Transverse colon (tissue), 4 donors: Measurements from ENCODE around the gene CDPF1. TPM values are rescaled to one million over a fixed set of nuclear protein-coding genes. Genes with fewer than 3 reads are reported as not detected.
A peak's percentile ranks its signal among the peaks of the same experiment; 100 is the strongest.

Experiments
- DNase-seq: peaks from one replicate; pipeline ENCODE4 v3.0.0-alpha.2; 2019
- H3K27ac ChIP-seq, 4 donors: fragments of 200-600 bp; sonication (generic); 2 replicates each; pipeline ENCODE4 v1.5.1; 2016 to 2018; ENCODE audit warnings: inconsistent platforms in 4 of 4
- H3K27me3 ChIP-seq: fragments of 200-600 bp; sonication (generic); 2 replicates; pipeline ENCODE4 v1.5.1; 2017; ENCODE audit warnings: inconsistent platforms
- H3K36me3 ChIP-seq, 4 donors: fragments of 200-600 bp; sonication (generic); 2 replicates each; pipeline ENCODE4 v1.5.1; 2017 to 2019; ENCODE audit warnings: inconsistent platforms in 4 of 4
- H3K4me1 ChIP-seq, 4 donors: fragments of 200-600 bp; sonication (generic); 2 replicates each; pipeline ENCODE4 v1.5.1; 2017 to 2020; ENCODE audit warnings: inconsistent platforms in 4 of 4
- H3K4me3 ChIP-seq, 4 donors: fragments of 200-600 bp; sonication (generic); 1 replicate in 1 of 4; 2 replicates in 3 of 4; pipeline versions ENCODE4 v1.5.1 to v1.6.1; 2017 to 2019; ENCODE audit warnings: inconsistent platforms in 4 of 4
- H3K9me3 ChIP-seq, 2 donors: fragments of 200-600 bp; sonication (generic); 2 replicates each; pipeline ENCODE4 v1.5.1; 2017 to 2019; ENCODE audit warnings: inconsistent platforms in 2 of 2
- EP300 ChIP-seq: sonication (generic); formaldehyde crosslinking; IDR thresholded peaks from one replicate; pipeline ENCODE4 v1.6.1; 2017; ENCODE audit warnings: antibody characterized with exemption, low read depth
- POLR2A ChIP-seq: fragments of 450-650 bp; IDR thresholded peaks from one replicate; pipeline ENCODE4 v1.6.1; 2016; ENCODE audit warnings: antibody characterized with exemption, mild to moderate bottlenecking, moderate library complexity
- POLR2AphosphoS5 ChIP-seq, 3 donors: sonication (generic); formaldehyde crosslinking; IDR thresholded peaks; one replicate each; pipeline ENCODE4 v1.6.1; 2016; ENCODE audit warnings: antibody characterized with exemption in 3 of 3
- WGBS, 2 donors: methylation state at CpG; one replicate each; pipeline ENCODE4 v1.1.5; 2018; ENCODE audit warnings: low coverage in 1 of 2; 5-methylcytosine and 5-hydroxymethylcytosine counted together
- in situ Hi-C, 4 donors: fragments of 200-750 bp; cut with MboI; loops; one replicate each; pipeline versions ENCODE4 v1.15.0 to v1.15.1; 2017; ENCODE audit warnings: low sequenced_read_pairs in 3 of 4, low pct_ligation_motif_present in 1 of 4, low pct_unique_long_range_greater_than_20kb in 1 of 4
- intact Hi-C: fragments of 100-400 bp; cut with DNase I; formaldehyde crosslinking; loops from one replicate; pipeline ENCODE4 v1.15.1; 2023; ENCODE audit warnings: low total_unique reads
- total RNA-seq, 4 donors: library from RNA; depleted of rRNA; stranded (reverse); fragments of >200 nt; gene quantifications; one replicate each; pipeline ENCODE4 v1.1.0, GENCODE V29; 2016
- TF ChIP-seq, protein P1 (sequence below), 5 experiments: fragments of 200-600 bp in 3 of 5; fragments of 450-650 bp in 2 of 5; sonication (generic) in 3 of 5; IDR thresholded peaks; 1 replicate in 2 of 5; 2 replicates in 3 of 5; pipeline ENCODE4 v1.5.1; 2016 to 2017; ENCODE audit warnings: antibody characterized with exemption in 5 of 5, inconsistent platforms in 3 of 5, mild to moderate bottlenecking in 2 of 5, moderate library complexity in 1 of 5

The CDPF1 gene
- total RNA-seq, 4 donors from 2014 or later: 8.2 to 11.9 (median 9.0) TPM; not detected in 1

DNA sequence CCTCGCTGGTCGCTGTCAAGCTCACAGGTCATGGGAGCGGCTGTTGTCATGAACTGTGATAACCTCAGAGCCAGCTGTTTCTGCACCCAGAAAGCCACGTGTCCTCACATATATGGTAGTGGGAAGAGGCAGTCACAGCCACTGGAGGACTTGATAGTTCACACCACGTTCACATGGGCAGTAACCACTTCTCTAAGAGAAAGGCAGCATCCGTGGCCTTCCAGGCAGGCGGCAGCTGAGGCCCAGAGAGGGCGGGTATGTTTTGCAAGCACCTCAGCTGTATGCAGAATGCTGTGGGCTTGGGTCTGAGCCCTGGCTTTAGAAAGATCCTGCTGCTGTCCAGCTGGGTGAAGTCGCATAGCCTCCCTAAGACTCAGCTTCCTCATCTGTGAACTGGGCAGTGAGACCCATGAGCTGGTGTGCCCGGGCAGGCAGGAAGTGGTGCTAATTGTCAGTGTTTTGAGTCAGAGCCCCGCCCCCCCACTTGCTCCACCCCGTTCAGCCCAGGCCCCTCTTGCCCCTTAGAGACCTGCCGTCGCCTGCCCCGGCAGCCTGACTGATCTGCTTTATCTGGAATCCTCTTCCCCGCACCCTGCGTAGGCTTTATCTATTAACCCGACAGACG lies 31.0 kb upstream of the CDPF1 start:
- in situ Hi-C loops (no loop called here), intact Hi-C loops (no loop called here)
- peak overlapping the region in 1 of 4 donors; percentile 3 for H3K27ac ChIP-seq
- TF ChIP-seq POLR2A (no peak), EP300 (no peak), POLR2AphosphoS5 (IDR thresholded peaks at IDR 0.05) (no peak)
- TF ChIP-seq, protein P1, sequence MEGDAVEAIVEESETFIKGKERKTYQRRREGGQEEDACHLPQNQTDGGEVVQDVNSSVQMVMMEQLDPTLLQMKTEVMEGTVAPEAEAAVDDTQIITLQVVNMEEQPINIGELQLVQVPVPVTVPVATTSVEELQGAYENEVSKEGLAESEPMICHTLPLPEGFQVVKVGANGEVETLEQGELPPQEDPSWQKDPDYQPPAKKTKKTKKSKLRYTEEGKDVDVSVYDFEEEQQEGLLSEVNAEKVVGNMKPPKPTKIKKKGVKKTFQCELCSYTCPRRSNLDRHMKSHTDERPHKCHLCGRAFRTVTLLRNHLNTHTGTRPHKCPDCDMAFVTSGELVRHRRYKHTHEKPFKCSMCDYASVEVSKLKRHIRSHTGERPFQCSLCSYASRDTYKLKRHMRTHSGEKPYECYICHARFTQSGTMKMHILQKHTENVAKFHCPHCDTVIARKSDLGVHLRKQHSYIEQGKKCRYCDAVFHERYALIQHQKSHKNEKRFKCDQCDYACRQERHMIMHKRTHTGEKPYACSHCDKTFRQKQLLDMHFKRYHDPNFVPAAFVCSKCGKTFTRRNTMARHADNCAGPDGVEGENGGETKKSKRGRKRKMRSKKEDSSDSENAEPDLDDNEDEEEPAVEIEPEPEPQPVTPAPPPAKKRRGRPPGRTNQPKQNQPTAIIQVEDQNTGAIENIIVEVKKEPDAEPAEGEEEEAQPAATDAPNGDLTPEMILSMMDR (IDR thresholded peaks at IDR 0.05): no peak
- 79 to 95% methylated on average over 4 to 19 of the region's 19 CpGs for WGBS, 2 donors
- H3K4me3 ChIP-seq: no peak overlapping the region
- peaks cover 0 to 62% (median 28%) of the 10 kb centered on the region in 4 donors for H3K36me3 ChIP-seq
- H3K9me3 ChIP-seq: no peaks in the 10 kb centered on the region
- H3K4me1 ChIP-seq: no peaks in the 10 kb centered on the region
- peak; percentile 42 for DNase-seq
- H3K27me3 ChIP-seq: no peaks in the 10 kb centered on the region

DNA sequence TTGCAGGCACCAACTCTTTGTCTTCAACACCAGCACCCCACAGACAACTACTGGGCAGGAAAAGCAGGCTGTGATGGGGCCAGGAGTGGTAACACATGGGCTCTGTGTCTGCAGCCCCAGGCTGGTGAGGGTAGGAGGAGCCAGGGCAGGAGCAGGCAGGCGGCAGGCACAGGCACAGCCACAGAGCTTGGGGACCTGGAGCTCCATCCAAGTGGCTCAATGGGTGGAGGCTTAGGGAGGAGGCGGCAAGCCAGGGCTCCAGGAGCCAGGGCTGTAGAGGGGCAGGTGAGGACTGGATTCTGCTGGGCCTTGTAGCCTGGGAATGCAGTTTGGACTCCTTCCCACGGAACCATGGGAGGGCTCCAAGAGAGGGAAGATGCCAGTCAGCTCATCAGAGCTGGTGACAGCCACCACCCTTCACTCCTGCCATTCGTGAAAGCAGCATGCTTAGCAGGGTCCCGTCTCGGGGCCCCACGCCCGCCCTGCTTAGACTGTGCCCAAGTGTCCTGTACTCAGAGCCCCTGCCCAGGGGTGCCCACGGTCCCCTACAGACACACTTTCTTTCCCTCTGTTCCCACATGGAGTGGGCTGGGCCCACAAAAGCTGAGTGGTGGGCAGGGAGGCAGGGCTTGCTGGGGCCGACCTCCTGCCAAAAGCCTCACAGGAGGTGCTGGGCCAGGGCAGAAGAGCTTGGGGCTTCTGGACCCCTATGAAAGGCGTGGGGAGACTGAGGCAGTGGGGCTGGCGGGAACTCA lies 30.1 kb upstream of the CDPF1 start:
- Histone ChIP-seq H3K4me1 (no peaks in the 10 kb centered on the region), H3K36me3 (peaks cover 0 to 66% (median 28%) of the 10 kb centered on the region in 4 donors), H3K27me3 (no peaks in the 10 kb centered on the region), H3K9me3 (no peaks in the 10 kb centered on the region), H3K4me3 (no peak overlapping the region), H3K27ac (peak overlapping the region in 2 of 4 donors; percentile 8 to 25)
- DNase-seq: no peak
- TF ChIP-seq EP300: no peak
- TF ChIP-seq POLR2A: no peak
- no peak for TF ChIP-seq POLR2AphosphoS5 (IDR thresholded peaks at IDR 0.05)
- TF ChIP-seq, protein P1 (IDR thresholded peaks at IDR 0.05): no peak
- in situ Hi-C loops: no loop called here
- intact Hi-C loops: no loop called here
- 93% methylated on average over 11 of the region's 12 CpGs; no CpG with 5 or more reads in 1 of the 2 donors for WGBS, 2 donors

- Histone ChIP-seq H3K4me1 (no peaks in the 10 kb centered on the region), H3K27me3 (no peaks in the 10 kb centered on the region), H3K27ac (no peak overlapping the region), H3K9me3 (no peaks in the 10 kb centered on the region), H3K4me3 (no peak overlapping the region), H3K36me3 (peaks cover 0 to 68% (median 29%) of the 10 kb centered on the region in 4 donors)
- in situ Hi-C loops: no loop called here
- DNase-seq: no peak
- WGBS, 2 donors: 94% methylated on average over 22 of the region's 22 CpGs; no CpG with 5 or more reads in 1 of the 2 donors
- TF ChIP-seq POLR2AphosphoS5 (IDR thresholded peaks at IDR 0.05): no peak
- TF ChIP-seq EP300: no peak
- no peak for TF ChIP-seq POLR2A
- TF ChIP-seq, protein P1 (IDR thresholded peaks at IDR 0.05): no peak
- intact Hi-C loops: no loop called here
These were observed 28.9 kb upstream of the CDPF1 start for GRCh38 chr22:46278656-46279645.

GRCh38 chr22:46276563-46276962 lies 26.5 kb upstream of the CDPF1 start:
- Histone ChIP-seq H3K27ac (no peak overlapping the region), H3K4me1 (no peaks in the 10 kb centered on the region), H3K4me3 (no peak overlapping the region), H3K9me3 (no peaks in the 10 kb centered on the region), H3K36me3 (peaks cover 0 to 81% (median 25%) of the 10 kb centered on the region in 4 donors), H3K27me3 (no peaks in the 10 kb centered on the region)
- intact Hi-C loops: no loop called here
- 89 to 95% methylated on average over 7 of the region's 7 CpGs for WGBS, 2 donors
- TF ChIP-seq, protein P1 (IDR thresholded peaks at IDR 0.05): no peak
- TF ChIP-seq POLR2AphosphoS5 (IDR thresholded peaks at IDR 0.05) (no peak), POLR2A (no peak), EP300 (no peak)
- in situ Hi-C loops: no loop called here
- no peak for DNase-seq
